HG02885 (cell line): Measurements from ENCODE around the gene CIAO1.
"Not testable (repeated sequence)": the region's sequence is repeated elsewhere in the genome, so short reads cannot be mapped to it uniquely, and the experiment has no call there.

Experiments used
- ATAC-seq: cut with Tn5 transposase; IDR thresholded peaks from one replicate; pipeline ENCODE4 v1.9.1; 2021; ENCODE audit warnings: mild to moderate bottlenecking; ENCODE audit not compliant: unreplicated experiment, poor library complexity

The CIAO1 gene

DNA sequence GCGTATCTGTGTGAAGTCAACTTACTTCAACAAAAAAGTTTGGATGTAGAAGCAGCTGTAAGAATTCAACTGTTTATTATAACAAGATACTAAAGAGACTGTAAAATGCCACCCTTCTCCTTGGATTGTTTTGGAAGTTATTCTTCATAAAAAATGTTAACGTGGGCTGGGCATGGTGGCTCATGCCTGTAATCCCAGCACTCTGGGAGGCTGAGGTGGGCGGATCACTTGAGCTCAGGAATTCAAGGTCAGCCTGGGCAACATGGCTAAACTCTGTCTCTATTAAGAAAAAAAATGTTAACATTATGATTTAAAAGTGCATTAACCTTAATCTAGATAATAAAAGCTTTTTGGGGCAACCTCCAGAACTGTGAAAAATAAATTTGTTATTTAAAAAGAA, 7.7 kb downstream of the CIAO1 start:
- ATAC-seq: no peak

DNA sequence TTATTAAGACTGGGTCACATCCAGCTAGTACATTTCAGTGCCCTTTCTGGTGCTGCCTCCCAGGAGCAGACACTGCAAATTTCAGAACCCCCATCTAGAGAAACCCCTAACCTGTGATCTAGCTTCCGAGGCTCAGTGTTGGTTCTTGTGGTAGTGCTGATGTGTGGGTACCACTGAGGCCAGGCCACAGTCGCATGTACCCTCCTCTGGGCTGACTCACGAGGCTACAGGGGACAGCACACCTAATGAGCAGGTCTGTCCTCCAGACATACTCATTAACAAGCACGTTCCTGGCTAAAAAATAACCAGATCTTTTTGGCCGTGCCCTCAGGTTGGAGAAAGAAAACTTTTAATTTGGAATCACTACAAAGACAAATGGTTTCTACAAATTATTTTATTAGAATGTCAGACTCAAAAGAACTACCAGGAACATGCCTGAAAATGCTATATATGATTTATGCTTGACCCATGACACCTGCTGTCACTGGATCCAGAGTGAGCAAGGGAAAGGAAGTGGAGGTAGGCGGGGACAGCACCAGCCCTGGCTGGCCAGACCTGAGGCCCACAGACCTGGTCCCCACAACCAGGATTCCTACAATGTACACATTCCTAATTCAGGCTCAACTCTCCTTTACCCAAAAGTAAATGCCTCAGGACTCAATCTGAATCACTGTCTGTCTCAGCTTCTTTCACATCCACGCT, 8.5 kb downstream of the CIAO1 start:
- ATAC-seq: no peak

DNA sequence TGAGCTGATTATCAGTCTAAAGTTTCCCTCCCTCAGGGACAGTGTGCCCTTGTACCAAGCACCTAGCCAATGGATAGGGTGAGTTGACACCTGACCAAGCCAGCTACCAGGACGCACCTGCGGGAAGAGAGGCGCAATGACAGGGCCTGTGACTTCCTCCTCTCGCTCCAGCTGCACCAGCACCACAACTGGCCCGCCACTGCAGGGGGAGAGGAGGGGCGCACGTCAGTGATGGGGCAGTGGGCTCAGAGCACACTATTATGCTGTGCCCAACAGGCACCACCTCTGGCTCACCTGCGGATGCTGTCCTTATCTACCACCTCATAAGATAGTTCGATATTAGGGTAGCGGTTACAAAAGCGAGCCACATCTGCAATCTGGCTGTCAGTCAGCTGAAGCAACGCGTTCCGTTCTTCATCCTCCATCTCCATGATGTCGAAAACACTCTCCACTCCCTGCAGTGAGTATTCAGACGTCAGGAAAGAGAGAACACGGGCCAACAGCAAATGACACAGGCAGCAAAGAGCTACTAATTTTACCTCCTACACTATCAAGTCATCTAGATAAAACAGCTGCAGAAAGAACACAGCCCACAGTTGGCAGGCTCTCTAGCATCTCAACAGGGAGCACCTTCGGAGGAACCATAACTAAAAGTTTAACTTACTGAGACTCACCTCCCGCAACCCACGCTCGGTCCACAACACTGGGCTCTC, 10.9 kb downstream of the CIAO1 start:
- no peak for ATAC-seq

DNA sequence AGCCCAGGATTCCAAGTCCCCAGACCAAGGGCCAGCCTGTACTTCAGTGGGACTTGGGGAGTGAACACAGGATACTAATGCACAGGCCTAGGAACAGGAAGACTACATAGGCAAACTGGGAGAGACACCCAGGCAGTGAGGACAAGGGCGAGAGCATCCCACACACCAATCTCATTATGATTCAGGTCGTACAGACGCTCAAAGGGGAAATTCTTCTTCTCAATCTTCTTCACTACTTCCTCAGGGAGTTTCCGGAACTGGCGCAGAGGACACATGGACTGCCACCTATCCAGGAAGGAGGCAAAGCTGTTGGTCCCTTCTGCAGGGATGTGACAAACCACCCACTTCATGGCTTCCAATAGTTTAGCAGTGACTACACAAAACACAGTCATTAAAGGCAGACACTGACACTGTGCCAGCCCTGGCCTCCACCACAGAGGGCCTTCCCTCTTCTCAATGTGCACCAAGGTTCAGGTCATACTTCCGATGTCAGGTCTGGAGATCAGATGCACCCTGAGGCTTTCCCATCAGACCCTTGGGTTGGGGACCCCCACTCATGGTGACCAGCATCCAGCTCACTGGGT, 21.3 kb downstream of the CIAO1 start:
- ATAC-seq: no peak

DNA sequence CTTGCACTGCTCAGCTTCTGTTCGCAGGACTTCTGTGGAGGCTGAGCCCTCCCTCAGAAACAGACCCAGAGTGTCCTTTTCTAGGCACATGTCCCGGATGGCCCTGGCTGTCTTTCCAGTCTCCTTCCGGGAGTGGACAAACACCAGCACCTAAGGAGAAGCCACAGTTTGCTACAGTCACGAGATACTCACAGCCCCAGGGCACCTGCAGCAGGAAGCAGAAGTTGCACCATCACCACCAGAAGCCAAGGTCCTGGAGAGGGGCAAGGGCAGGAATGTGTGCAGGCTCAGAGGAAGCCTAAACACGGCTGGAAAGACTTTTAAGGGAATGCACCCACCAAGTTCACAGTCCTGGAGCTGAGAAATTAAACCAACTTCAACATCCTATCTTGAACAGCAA, 25.7 kb downstream of the CIAO1 start:
- ATAC-seq: no peak

DNA sequence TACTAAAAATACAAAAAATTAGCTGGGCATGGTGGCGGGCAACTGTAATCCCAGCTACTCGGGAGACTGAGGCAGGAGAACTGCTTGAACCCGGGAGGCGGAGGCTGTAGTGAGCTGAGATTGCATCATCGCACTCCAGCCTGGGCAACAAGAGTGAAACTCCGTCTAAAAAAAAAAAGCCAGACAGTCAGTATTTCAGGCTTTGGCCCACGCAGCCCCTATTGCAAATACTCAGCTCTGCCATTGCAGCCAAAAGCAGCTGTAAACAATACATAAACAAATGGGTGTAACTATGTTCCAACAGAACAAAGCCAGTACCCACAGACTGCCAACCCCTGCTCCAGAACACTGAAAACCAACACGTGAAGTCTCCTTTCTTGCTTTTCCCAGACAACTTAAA, 28.2 kb downstream of the CIAO1 start:
- not testable (repeated sequence) for ATAC-seq

DNA sequence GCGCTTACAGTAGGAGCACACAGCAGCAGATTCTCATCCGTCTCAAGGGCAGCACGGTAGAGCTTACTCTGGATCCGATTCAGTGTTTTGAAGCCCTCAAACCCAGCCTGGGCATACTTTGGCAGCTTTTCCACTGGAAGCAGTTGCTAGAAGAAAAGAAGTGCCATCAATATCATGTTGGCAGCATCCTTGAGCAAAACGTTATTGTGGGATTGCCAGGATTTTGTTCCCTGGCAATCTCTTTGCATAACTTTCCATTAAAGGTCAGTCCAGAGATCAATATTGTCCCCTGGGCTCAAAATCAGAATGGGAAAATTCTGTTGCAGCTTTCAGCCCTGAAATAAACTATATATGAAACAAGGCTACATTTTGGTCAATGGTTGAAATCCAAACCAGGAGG, 30.9 kb downstream of the CIAO1 start:
- ATAC-seq: no peak

DNA sequence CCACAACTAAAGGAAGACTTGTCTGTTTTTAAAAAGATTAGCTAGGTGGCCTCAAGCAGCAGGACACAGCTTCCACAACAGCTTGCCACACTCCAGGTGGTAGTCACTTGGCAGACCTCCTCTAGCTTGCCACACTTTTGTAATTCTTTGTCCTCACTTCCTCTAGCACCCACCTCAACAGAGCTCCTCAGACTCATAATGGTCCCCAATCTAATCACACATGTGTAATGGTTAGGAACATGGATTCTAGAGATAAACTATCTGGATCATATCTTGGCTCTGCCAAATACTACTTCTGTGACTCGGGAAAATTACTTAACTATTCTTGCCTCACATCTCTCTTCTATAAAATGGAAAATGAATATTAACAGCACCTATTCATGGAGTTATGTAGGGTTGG, 35.8 kb downstream of the CIAO1 start:
- ATAC-seq: no peak

DNA sequence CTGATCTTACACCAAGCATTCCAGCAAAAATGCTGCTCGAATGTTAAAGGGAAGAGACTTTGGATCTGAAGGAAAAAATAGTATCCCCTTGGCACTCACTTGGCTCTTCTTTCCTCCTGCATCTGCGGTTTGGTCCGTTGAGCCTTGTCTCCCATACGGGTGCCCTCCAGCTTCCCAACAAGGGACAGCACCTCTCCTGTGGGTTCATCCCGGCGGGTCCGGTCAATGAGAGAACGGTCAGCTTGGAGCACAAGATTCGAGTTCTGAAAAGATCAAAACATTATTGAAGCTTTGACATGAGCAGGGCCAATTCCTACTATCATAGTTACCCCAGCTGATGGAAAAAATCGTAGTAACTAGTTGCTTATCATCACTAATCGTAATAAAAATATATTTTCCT, 38.6 kb downstream of the CIAO1 start:
- no peak for ATAC-seq

DNA sequence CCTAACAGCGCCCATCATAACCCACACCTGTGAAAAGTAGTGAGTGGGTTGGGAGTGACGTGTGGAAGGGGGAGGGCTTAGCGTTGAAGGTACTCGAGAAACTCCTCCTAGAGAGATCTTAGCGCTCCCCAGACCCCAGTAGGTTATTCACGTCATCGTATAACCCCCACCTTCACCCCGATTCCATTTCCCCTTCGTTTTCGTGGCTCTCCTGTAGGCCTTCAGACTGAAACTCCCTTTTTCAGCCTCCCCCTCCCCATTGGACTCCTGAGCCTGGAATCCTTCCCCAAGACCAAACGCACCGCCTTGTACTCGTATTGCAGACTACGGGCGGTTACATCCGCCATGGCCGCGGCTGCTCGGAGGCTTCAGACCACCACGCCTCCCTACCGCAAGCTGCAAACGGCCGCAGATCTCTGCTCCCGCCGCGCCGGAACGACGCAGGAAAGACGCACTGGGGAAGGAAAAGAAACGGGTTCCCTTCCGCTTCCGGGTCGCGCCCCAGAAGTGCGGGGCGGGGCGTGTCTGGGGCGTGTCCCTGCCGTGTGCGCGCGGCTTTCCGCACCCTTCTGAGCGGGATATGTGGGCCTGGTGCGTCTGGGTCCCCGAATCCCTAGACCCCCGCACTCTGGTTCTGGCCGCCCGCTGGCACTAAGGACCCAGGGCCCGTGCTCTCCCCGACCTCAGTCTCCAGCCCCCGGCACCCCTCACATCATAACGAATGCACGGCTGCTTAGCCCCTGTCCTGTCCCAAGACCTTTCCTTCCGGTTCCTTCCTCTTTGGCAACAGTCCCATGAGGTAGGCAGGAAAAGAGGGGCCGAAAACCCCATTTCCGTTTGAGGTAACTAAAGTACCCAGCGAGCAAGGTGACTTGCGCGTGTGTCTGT, 39.3 kb downstream of the CIAO1 start, which contains the start of gene SNRNP200:
Gene SNRNP200, minus strand, starts transcription at position 456 of the 888 bp plus-strand sequence. Its CDS starts 109 bp downstream, at position 347.
- ATAC-seq: peak; percentile 97

DNA sequence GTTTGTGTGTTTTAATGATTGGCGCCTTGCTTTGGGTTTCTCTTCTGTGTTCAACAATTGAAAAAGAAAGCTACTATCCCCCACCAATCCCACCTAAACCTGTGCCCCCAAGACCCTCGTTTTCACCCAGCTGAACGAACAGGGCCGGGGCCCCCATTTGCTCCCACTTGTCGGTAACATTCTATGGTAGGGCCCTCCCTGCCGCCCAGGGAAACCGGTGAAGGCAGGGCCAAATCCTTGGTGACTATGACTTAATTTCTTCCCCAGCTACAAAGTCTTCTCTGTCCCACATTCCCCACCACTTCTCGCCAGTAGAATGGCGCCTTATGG, 39.9 kb downstream of the CIAO1 start:
- ATAC-seq: no peak

DNA sequence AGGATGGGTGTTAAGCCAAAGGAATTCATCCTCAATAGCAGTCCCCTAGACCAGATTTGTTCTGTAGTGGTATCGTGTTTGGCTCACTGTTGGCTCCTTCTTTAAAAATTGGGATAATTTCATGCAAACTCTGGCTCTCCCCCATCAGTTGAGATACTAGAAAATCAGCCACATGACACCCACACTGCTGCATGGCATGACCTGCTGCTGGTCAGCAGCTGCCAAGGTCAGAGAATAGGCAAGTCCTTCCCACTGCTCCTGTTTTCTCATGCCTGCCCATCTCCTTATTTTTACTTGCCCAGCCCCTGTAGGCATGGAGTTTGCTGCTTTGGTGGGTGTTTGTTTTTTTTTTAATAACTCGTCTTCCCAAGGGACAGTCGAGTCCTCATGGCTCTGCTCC, 40.3 kb downstream of the CIAO1 start:
- no peak for ATAC-seq

DNA sequence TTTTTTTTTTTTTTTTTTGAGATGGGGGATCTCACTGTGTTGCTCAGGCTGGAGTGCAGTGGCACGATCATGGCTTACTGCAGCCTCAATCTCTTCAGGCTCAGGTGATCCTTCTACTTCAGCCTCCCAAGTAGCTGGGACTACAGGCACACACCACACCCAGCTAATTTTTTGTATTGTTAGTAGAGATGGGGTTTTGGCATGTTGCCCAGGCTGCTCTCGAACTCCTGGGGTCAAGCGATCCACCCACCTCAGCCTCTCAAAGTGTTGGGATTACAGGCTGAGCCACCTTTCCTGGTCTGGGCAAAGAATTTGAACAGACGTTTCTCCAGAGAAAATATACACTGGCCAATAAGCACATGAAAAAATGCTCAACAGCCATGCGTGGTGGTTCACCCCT, 42.2 kb downstream of the CIAO1 start:
- no peak for ATAC-seq

DNA sequence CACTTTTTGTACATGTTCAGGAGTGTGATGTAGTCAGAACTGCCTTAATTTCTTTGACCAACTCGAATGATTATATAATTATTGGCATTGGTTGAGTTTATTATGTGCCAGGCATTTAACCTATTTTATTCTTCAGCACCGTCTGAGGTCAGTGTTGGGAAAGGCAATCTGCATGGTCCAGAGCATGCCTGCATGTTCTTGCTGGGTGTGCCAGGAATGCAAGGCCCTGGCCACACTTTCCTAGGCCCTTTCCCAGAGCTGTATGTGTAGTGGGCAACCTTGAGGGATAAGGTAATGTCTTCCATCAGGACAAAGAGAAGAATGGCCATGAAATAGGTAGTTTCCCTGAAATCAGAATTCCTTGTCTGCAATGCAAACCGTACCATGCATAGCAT, 49.0 kb downstream of the CIAO1 start:
- ATAC-seq: no peak

DNA sequence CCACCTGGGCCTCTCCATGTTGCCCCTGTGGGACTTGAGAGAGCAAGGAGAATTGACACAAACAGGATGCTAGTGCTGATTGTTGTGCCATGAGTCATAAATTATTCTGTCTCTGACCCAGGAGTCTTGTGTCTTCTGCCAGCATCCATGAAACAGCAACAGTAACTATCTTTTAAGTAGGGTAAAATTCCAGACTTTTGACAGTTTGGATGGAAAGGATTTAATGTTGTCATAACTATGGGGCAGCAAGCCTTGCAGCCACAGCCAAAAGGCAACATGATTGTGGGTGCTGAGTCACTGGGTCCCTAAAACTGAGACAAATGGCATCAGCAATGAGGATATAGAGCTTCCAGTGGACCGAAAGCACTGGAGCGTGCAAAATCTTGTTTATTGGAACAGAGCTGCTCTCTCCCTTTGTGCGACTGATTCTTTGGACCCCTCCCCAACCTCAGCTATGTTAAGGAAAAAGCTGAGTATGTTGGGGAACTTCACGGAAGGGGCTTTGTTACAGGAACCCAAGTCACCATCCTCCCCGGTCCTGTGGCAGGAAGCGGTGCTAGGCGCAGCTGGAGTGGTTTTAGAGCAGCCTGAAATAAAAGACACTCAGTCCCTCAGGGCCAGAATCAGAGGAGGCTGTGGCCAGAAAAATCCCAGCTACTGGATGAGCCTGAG, 49.5 kb downstream of the CIAO1 start:
- no peak for ATAC-seq

DNA sequence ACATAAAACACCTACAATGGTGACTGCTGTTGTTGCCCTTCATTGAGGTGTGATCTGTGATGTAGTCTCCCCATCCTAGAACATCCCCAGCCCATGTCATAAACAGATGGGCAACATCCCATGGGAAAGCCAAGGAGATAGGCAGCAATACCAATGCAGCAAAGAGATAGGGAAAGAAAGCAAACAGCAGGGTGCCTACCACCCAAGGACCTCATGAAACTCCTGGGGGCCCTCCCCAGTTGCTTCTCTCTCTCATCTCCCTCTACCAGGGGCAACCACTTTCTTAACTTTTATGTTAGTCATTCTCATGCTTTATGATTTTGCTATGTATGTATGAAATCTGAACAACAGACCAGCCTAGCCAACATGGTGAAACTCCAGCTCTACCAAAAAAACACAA, 51.0 kb downstream of the CIAO1 start:
- ATAC-seq: no peak

DNA sequence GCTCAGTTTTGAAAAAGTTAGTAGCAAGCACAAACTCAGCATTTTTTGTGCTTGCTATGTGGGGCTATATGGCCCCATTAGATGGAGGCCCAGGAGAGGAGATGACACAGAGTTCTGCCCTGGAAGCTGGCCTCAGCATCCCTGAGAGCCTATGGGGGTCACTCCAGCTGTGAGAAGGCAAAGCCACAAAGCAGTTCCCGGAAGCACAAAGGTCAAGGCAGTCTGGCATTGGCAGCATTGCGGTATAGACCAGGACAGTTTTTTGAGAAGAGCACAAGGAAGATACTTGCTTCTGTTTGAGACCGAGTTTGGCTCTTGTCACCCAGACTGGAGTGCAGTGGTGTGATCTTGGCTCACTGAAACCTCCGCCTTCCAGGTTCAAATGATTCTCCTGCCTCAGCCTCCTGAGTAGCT, 51.6 kb downstream of the CIAO1 start:
- no peak for ATAC-seq

DNA sequence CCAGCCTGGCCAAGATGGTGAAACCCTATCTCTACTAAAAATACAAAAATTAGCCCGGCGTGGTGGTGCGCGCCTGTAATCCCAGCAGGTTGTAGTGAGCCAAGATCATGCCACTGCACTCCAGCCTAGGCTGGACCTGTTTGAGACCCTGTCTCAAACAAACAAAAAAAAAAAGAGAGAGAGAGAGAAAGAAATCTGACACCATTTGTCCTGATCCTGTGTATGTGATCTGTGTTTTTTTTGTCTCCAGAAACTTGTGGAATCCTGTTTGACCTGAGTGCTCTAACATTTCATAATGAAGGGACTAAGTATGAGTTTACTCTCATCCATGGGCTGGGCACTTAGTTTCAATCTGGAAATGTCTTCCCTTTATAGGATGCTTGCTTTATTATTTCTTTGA, 52.7 kb downstream of the CIAO1 start:
- no peak for ATAC-seq

DNA sequence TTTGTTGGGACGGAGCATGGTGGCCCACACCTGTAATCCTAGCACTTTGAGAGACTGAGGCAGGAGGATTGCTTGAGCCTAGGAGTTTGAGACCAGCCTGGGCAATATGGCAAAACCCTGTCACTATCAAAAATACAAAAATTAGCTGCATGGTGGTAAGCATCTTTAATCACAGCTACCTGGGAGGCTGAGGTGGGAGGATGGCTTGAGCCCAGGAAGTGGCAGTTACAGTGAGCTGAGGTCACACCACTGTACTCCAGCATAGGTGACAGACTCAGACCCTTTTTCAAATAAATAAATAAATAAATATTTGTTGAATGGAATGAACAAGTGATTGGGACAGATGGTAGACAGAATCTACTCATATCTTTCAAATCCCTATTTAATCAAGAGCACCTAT, 53.4 kb downstream of the CIAO1 start:
- ATAC-seq: no peak

DNA sequence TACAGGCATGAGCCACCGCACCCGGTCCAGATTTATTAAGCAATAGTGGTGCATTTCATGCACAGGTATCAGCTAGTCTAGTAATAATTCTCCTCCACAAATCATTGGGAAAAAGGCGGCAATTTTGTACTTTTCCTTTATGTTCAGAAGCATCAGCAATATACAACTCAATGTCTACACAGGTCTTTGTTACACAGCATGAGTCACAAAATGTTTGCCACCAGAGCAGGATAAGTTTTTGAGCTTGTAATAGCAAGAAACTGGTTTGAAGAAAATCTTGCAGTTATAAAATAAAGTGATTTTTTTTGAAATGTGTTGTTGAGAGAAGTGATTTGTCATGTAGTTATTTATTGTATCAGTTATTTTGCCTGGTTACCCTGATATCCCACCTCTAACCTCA, 54.3 kb downstream of the CIAO1 start:
- no peak for ATAC-seq
